Activated T-helper 2 cell treated with anti-CD3 and anti-CD28 coated beads, Interferon-gamma antibody, Interleukin-2, Interleukin-4, amounts not matched to agents 10 μg/mL and 5 μg/mL and 100 μg/mL, durations not matched to agents 14 hours and 24 hours and 36 hours (primary cell): ENCODE results near the gene IFITM1. TPM values are rescaled to one million over a fixed set of nuclear protein-coding genes. Genes with fewer than 3 reads are reported as not detected.
A peak's percentile ranks its signal among the peaks of the same experiment; 100 is the strongest.
"Not testable (repeated sequence)": the region's sequence is repeated elsewhere in the genome, so short reads cannot be mapped to it uniquely, and the experiment has no call there.

Experiments used
- DNase-seq: peaks from one replicate; pipeline ENCODE4 v3.0.0; 2021; ENCODE audit warnings: low spot score
- H3K27ac Mint-ChIP-seq: one replicate; pipeline ENCODE4 v1.8.0; 2021; ENCODE audit warnings: mixed read lengths
- H3K27me3 Mint-ChIP-seq: one replicate; pipeline ENCODE4 v1.8.0; 2021; ENCODE audit warnings: low read depth, mixed read lengths
- H3K36me3 Mint-ChIP-seq: one replicate; pipeline ENCODE4 v1.8.0; 2021; ENCODE audit warnings: low read depth, mixed read lengths
- H3K4me1 Mint-ChIP-seq: one replicate; pipeline ENCODE4 v1.8.0; 2021; ENCODE audit warnings: low read depth, mixed read lengths
- H3K4me3 Mint-ChIP-seq: one replicate; pipeline ENCODE4 v1.8.0; 2021; ENCODE audit warnings: low read depth, mild to moderate bottlenecking, moderate library complexity, mixed read lengths
- H3K9me3 Mint-ChIP-seq: one replicate; pipeline ENCODE4 v1.8.0; 2021; ENCODE audit warnings: mixed read lengths
- intact Hi-C: fragments of 100-400 bp; cut with micrococcal nuclease; formaldehyde crosslinking; loops from one replicate; pipeline ENCODE4 v1.15.1; 2023
- total RNA-seq: library from RNA; stranded (reverse); gene quantifications from 2 replicates; pipeline ENCODE4 v1.2.3, GENCODE V29; 2022

The IFITM1 gene
- total RNA-seq, 1 donor from 2014 or later = 260 TPM

- no peaks in the 10 kb centered on the region for H3K36me3 Mint-ChIP-seq
- H3K4me1 Mint-ChIP-seq = peaks cover 17% of the 10 kb centered on the region
- intact Hi-C loops = no loop called here
- H3K9me3 Mint-ChIP-seq = no peaks in the 10 kb centered on the region
- peaks cover 5% of the 10 kb centered on the region for H3K27me3 Mint-ChIP-seq
- DNase-seq = no peak
- no peak overlapping the region for H3K27ac Mint-ChIP-seq
- H3K4me3 Mint-ChIP-seq = no peak overlapping the region
These were observed 31.2 kb downstream of the IFITM1 start for GRCh38 chr11:344836-345578.

- H3K4me3 Mint-ChIP-seq = no peak overlapping the region
- no peak overlapping the region for H3K27ac Mint-ChIP-seq
- intact Hi-C loops = no loop called here
- peaks cover 3% of the 10 kb centered on the region for H3K27me3 Mint-ChIP-seq
- H3K9me3 Mint-ChIP-seq = no peaks in the 10 kb centered on the region
- H3K4me1 Mint-ChIP-seq = peaks cover 18% of the 10 kb centered on the region
- no peak for DNase-seq
- H3K36me3 Mint-ChIP-seq = no peaks in the 10 kb centered on the region
These were observed 32.7 kb downstream of the IFITM1 start for GRCh38 chr11:346529-346928.

- H3K27ac Mint-ChIP-seq, DNase-seq, H3K36me3 Mint-ChIP-seq, H3K27me3 Mint-ChIP-seq, H3K4me3 Mint-ChIP-seq, H3K9me3 Mint-ChIP-seq: not testable (repeated sequence)
- H3K4me1 Mint-ChIP-seq = peaks cover 31% of the 10 kb centered on the region
- intact Hi-C loops = loop anchor here (2.0 kb wide), 1 partner anchor 17 kb away; no protein-coding TSS in a partner anchor
These were observed 35.6 kb downstream of the IFITM1 start for GRCh38 chr11:349270-349954.

GRCh38 chr11:350033-350722, 36.3 kb downstream of the IFITM1 start:
- H3K27ac Mint-ChIP-seq, H3K27me3 Mint-ChIP-seq, H3K36me3 Mint-ChIP-seq, DNase-seq, intact Hi-C loops, H3K4me3 Mint-ChIP-seq, H3K9me3 Mint-ChIP-seq: not testable (repeated sequence)
- peaks cover 33% of the 10 kb centered on the region for H3K4me1 Mint-ChIP-seq

GRCh38 chr11:350723-351255, 36.9 kb downstream of the IFITM1 start:
- peaks cover 32% of the 10 kb centered on the region for H3K4me1 Mint-ChIP-seq
- intact Hi-C loops = no loop called here
- H3K9me3 Mint-ChIP-seq = no peaks in the 10 kb centered on the region
- H3K27ac Mint-ChIP-seq = no peak overlapping the region
- H3K4me3 Mint-ChIP-seq = no peak overlapping the region
- DNase-seq = no peak
- H3K27me3 Mint-ChIP-seq = peaks cover 3% of the 10 kb centered on the region
- no peaks in the 10 kb centered on the region for H3K36me3 Mint-ChIP-seq

GRCh38 chr11:351411-351810, 37.6 kb downstream of the IFITM1 start:
- intact Hi-C loops = no loop called here
- no peak overlapping the region for H3K27ac Mint-ChIP-seq
- H3K36me3 Mint-ChIP-seq = no peaks in the 10 kb centered on the region
- no peaks in the 10 kb centered on the region for H3K9me3 Mint-ChIP-seq
- no peak overlapping the region for H3K4me3 Mint-ChIP-seq
- DNase-seq = no peak
- peaks cover under 1% of the 10 kb centered on the region for H3K27me3 Mint-ChIP-seq
- peaks cover 32% of the 10 kb centered on the region for H3K4me1 Mint-ChIP-seq

GRCh38 chr11:352456-353031, 38.7 kb downstream of the IFITM1 start:
- intact Hi-C loops = no loop called here
- H3K4me3 Mint-ChIP-seq = no peak overlapping the region
- no peaks in the 10 kb centered on the region for H3K27me3 Mint-ChIP-seq
- H3K4me1 Mint-ChIP-seq = peaks cover 32% of the 10 kb centered on the region
- H3K36me3 Mint-ChIP-seq = no peaks in the 10 kb centered on the region
- no peaks in the 10 kb centered on the region for H3K9me3 Mint-ChIP-seq
- H3K27ac Mint-ChIP-seq = peak overlapping the region; percentile 4
- DNase-seq = no peak

GRCh38 chr11:353179-353873, 39.5 kb downstream of the IFITM1 start:
- H3K4me3 Mint-ChIP-seq = no peak overlapping the region
- peak overlapping the region; percentile 40 for H3K27ac Mint-ChIP-seq
- DNase-seq = no peak
- no peaks in the 10 kb centered on the region for H3K9me3 Mint-ChIP-seq
- H3K36me3 Mint-ChIP-seq = no peaks in the 10 kb centered on the region
- peaks cover 32% of the 10 kb centered on the region for H3K4me1 Mint-ChIP-seq
- H3K27me3 Mint-ChIP-seq = no peaks in the 10 kb centered on the region
- intact Hi-C loops = no loop called here

GRCh38 chr11:355581-356458, 42.0 kb downstream of the IFITM1 start:
- Mint-ChIP-seq H3K4me3 (peak overlapping the region; percentile 86), H3K36me3 (no peaks in the 10 kb centered on the region), H3K27ac (peak overlapping the region; percentile 94), H3K27me3 (peaks cover 2% of the 10 kb centered on the region), H3K4me1 (peaks cover 27% of the 10 kb centered on the region), H3K9me3 (no peaks in the 10 kb centered on the region)
- DNase-seq = peak; percentile 85
- intact Hi-C loops = loop anchor here (2.0 to 5.0 kb wide), 4 partner anchors 29 to 149 kb away; partner anchors contain the start of genes BET1L and RIC8A

GRCh38 chr11:356610-357009, 42.8 kb downstream of the IFITM1 start:
- DNase-seq = no peak
- H3K27me3 Mint-ChIP-seq = peaks cover 2% of the 10 kb centered on the region
- H3K4me3 Mint-ChIP-seq = no peak overlapping the region
- no peaks in the 10 kb centered on the region for H3K9me3 Mint-ChIP-seq
- peaks cover 24% of the 10 kb centered on the region for H3K4me1 Mint-ChIP-seq
- no peak overlapping the region for H3K27ac Mint-ChIP-seq
- intact Hi-C loops = loop anchor here (2.0 to 5.0 kb wide), 3 partner anchors 44 to 149 kb away; partner anchors contain the start of genes BET1L and RIC8A
- no peaks in the 10 kb centered on the region for H3K36me3 Mint-ChIP-seq

- Mint-ChIP-seq H3K9me3 (no peaks in the 10 kb centered on the region), H3K4me3 (no peak overlapping the region), H3K4me1 (peaks cover 20% of the 10 kb centered on the region), H3K36me3 (no peaks in the 10 kb centered on the region), H3K27ac (no peak overlapping the region), H3K27me3 (peaks cover 2% of the 10 kb centered on the region)
- no peak for DNase-seq
- intact Hi-C loops = loop anchor here (2.0 to 5.0 kb wide), 3 partner anchors 45 to 150 kb away; partner anchors contain the start of genes BET1L and RIC8A
These were observed 43.7 kb downstream of the IFITM1 start for GRCh38 chr11:357582-357981.
